RWPE1 (cell line): ENCODE measurements around the gene REEP5.
"Not testable (repeated sequence)": the region's sequence is repeated elsewhere in the genome, so short reads cannot be mapped to it uniquely, and the experiment has no call there.

ENCODE experiments used
- CTCF ChIA-PET: fragments of 350-600 bp; sonication (Branson Sonifier 250); formaldehyde crosslinking; extraction: SDS; loops from one replicate; lab custom pipeline; 2021; lab: Yijun Ruan, JAX
- POLR2A ChIA-PET: fragments of 400-600 bp; formaldehyde crosslinking; extraction: SDS; loops from one replicate; lab custom pipeline; 2020; ENCODE audit warnings: antibody characterized with exemption; ENCODE audit not compliant: low non-redundant PET; lab: Yijun Ruan, JAX
- DNase-seq: peaks from one replicate; pipeline ENCODE4 v3.0.0; 2012; ENCODE audit warnings: low spot score
- H3K27ac ChIP-seq: fragments of 450-650 bp; 2 replicates; pipeline ENCODE4 v1.5.1; 2017
- TF ChIP-seq, protein P1 (sequence below): fragments of 450-650 bp; conservative IDR thresholded peaks from 2 replicates; pipeline ENCODE4 v1.5.1; 2017; ENCODE audit warnings: low read depth, mild to moderate bottlenecking

REEP5 gene

DNA sequence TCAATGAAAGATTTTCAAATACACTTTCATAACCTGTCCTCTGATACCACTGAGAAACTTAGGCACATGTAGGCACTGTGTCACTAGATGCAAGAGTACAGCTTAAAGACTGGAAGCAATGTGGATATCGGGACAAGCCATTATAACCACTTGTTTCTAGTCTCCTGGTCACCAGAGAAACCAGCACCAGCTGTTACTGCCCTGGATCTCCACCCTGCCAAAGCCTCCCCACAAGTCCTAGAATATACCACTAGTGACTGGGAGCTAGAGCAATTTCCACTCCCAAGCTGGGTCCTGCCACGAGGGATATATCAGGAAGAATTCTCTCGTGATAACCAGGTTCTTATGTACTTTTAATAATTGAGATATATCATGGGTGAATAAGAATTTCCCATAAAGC is 19.5 kb downstream of the REEP5 start:
- TF ChIP-seq, protein P1, sequence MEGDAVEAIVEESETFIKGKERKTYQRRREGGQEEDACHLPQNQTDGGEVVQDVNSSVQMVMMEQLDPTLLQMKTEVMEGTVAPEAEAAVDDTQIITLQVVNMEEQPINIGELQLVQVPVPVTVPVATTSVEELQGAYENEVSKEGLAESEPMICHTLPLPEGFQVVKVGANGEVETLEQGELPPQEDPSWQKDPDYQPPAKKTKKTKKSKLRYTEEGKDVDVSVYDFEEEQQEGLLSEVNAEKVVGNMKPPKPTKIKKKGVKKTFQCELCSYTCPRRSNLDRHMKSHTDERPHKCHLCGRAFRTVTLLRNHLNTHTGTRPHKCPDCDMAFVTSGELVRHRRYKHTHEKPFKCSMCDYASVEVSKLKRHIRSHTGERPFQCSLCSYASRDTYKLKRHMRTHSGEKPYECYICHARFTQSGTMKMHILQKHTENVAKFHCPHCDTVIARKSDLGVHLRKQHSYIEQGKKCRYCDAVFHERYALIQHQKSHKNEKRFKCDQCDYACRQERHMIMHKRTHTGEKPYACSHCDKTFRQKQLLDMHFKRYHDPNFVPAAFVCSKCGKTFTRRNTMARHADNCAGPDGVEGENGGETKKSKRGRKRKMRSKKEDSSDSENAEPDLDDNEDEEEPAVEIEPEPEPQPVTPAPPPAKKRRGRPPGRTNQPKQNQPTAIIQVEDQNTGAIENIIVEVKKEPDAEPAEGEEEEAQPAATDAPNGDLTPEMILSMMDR = no peak
- no peak overlapping the region for H3K27ac ChIP-seq
- DNase-seq = no peak
- ChIA-PET POLR2A (interaction anchor here (0.6 kb wide), 1 partner anchor 39 kb away, joined by 3 read pairs; no protein-coding TSS in a partner anchor), CTCF (interaction anchor here (0.6 to 2.1 kb wide), 3 partner anchors 12 to 54 kb away, joined by 3 to 5 read pairs (median 4); no protein-coding TSS in a partner anchor)

DNA sequence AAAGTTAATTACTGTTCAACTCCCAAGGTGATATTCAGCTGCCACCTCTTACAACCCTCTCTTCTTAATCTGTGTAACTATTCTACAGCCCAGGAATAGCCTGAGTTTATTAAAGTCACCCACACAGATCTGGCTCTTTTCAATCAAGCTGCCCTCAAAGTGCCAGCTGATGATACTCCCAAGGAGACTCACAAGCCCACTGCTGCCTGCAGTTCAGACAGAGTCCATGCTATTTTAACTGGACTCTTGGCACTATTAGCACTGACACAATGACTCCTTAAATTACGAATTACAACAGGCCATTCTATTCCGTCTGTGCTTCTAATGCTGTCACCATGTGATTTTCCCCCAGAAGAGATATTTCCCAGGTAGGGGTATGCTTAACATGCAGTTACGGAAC is 26.3 kb downstream of the REEP5 start:
- ChIA-PET CTCF (no interaction called here), POLR2A (no interaction called here)
- no peak overlapping the region for H3K27ac ChIP-seq
- DNase-seq = no peak
- TF ChIP-seq, protein P1 = no peak

DNA sequence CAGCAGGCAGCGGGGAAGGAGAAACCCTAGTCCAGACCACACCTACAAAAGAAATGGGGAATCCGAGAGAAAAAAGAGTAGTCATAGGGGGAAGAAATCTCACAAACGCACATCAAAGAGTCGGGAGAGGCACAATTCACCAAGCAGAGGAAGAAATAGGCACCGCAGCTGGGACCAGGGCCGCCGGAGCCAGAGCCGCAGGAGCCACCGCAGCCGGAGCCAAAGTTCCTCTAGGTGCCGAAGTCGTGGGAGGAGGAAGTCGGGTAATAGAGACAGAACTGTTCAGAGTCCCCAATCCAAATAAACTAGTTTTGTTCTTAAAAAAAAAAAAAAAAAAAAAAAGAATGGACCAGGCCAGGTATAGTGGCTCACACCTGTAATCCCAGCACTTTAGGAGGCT is 29.3 kb downstream of the REEP5 start:
- CTCF ChIA-PET = no interaction called here

DNA sequence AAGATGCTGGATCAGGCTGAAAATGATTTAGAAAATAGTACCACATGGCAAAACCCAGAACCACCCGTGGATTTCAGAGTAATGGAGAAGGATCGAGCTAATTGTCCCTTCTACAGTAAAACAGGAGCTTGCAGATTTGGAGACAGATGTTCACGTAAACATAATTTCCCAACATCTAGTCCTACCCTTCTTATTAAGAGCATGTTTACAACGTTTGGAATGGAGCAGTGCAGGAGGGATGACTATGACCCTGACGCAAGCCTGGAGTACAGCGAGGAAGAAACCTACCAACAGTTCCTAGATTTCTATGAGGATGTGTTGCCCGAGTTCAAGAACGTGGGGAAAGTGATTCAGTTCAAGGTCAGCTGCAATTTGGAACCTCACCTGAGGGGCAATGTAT is 30.0 kb downstream of the REEP5 start:
- CTCF ChIA-PET, H3K27ac ChIP-seq, POLR2A ChIA-PET, DNase-seq: not testable (repeated sequence)

More for the DNA sequence above, 29.3 kb downstream of the REEP5 start:
- POLR2A ChIA-PET = no interaction called here
- TF ChIP-seq, protein P1 = no peak
- no peak for DNase-seq
- no peak overlapping the region for H3K27ac ChIP-seq

DNA sequence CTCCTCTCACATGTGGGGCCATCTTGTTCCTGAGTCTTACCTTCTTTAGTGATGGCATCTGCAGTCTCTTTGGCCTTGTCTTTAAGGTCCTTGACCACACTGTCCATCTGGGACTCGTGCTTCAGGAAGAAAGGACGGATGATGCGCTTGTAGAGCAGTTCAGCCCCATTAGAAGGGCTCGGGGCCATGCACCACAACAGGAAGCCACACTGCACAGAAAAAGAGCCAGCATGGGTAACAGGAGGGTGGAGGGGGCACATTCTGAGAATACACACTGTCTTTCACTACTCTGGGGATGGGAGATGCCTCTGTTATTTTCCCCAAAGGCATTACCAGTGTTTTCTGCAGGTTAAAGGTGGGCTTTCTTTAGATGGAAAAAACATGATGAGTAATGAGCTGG is 35.1 kb downstream of the REEP5 start:
- TF ChIP-seq, protein P1 = no peak
- ChIA-PET CTCF (interaction anchor here (0.7 kb wide), 1 partner anchor 1114 kb away, joined by 3 read pairs; no protein-coding TSS in a partner anchor), POLR2A (no interaction called here)
- DNase-seq = no peak
- H3K27ac ChIP-seq = no peak overlapping the region

DNA sequence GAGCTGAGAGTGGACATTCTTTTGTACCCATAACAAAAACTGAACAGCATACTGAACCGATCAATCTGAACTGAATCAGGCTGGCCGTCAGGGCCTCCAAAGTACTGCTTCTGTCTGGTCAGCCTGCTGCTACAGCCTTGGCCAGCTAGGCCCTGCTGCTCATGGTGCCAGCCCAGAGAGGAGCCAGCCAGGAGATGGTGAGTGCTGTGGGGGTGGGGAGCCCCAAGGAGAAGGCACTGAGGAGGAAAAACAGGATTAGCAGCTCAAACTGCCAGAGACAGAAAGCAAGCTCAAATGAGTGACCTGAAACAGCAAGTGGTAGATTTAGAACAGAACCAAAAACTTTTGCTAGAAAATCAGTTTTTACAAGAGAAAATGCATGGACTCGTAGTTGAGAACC is 37.0 kb downstream of the REEP5 start:
- CTCF ChIA-PET = interaction anchor here (0.6 kb wide), 1 partner anchor 244 kb away, joined by 3 read pairs; no protein-coding TSS in a partner anchor
- POLR2A ChIA-PET = no interaction called here
- no peak overlapping the region for H3K27ac ChIP-seq
- no peak for DNase-seq
- TF ChIP-seq, protein P1 = no peak

DNA sequence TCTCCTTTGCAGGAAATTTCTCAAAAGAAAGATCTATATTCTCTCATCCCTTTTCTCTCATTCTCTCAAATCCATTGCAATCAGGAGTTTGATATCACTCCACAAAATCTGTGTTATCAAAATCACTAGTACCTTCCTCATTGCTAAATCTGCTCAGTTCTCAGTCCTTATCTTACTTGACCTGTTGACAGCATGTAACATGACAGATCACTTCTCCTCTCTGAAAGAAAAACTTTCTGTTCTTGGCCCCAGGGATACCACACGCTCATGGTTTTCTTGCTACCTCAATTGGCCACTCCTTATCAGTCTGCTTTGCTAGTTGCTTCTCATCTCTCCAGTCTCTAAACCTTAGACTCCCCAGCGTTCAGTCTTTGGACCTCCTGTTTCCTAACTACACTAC is 38.8 kb downstream of the REEP5 start:
- no peak for DNase-seq
- TF ChIP-seq, protein P1 = no peak
- ChIA-PET POLR2A (no interaction called here), CTCF (interaction anchor here (0.6 kb wide), 1 partner anchor 18 kb away, joined by 3 read pairs; no protein-coding TSS in a partner anchor)
- no peak overlapping the region for H3K27ac ChIP-seq
